HG03108 (cell line): ENCODE measurements around the gene SLC35F2.
"Not testable (repeated sequence)": the region's sequence is repeated elsewhere in the genome, so short reads cannot be mapped to it uniquely, and the experiment has no call there.

ENCODE experiments used
- ATAC-seq: cut with Tn5 transposase; IDR thresholded peaks from one replicate; pipeline ENCODE4 v1.9.1; 2021; ENCODE audit warnings: moderate library complexity; ENCODE audit not compliant: unreplicated experiment

Gene SLC35F2

DNA sequence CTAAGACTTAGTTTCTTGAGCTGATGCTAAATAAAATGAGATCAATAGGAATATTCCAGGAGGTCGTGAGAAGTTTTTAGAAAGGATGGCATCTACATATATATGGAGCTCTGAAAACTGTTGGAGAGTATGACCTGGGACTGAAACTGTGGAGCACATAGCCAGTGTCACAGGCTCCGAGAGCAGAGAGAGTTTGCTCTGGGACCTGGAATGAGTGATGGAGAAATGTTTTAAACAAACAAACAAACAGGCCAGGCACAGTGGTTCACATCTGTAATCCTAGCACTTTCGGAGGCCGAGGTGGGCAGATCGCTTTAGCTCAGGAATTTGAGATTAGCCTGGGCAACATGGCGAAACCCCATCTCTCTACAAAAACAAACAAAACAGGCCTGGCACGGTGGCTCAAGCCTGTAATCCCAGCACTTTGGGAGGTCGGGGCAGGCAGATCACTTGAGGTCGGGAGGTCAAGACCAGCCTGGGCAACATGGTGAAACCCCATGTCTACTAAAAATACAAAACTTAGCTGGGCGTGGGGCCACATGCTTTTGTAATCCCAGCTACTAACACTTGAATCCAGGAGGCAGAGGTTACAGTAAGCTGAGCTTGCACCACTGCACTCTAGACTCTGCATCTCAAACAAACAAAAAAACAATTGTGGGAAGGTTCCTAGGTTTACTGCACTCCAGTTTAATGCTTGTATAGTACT, 67.1 kb downstream of the SLC35F2 start:
- ATAC-seq = no peak

- ATAC-seq = no peak
Measured at GRCh38 chr11:107789767-107790166, 68.8 kb downstream of the SLC35F2 start.

DNA sequence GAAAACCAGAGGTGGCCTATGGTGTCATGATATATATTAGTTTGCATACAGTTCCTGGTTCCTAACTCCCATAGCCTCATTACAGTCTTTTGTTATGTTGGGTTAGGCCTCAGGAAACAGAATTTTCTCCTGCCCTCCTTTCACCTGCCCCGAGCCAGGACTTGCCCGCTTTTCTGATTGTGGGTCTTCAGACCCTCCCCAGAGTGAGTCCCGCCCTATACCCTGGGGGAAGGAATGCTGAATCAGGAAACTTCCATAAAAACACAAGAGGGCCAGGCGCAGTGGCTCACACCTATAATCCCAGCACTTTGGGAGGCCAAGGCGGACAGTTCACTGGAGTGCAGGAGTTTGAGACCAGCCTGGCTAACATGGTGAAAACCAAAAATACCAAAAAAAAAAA, 70.9 kb downstream of the SLC35F2 start:
- ATAC-seq = no peak

GRCh38 chr11:107785401-107785800, 73.2 kb downstream of the SLC35F2 start:
- no peak for ATAC-seq

- ATAC-seq = no peak
Measured at GRCh38 chr11:107783121-107783520, 75.5 kb downstream of the SLC35F2 start.

DNA sequence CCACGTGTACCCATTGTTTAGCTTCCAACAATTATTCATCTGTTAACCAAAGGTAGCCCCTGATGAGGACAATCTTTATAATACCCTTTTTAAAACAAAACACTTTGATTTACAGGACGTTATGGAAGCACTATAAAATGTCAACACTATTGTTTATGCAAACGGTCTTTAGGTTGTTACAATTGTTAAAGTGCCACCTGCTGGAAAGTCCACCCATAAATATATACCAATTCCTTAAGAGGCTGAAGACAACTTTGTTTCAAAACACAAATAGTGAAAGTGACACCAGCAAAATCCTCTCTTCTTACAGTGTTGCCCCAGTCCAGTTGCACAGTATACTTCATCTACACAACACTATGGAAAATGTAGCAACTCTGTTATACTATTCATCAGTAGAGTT, 77.8 kb downstream of the SLC35F2 start:
- ATAC-seq = no peak

DNA sequence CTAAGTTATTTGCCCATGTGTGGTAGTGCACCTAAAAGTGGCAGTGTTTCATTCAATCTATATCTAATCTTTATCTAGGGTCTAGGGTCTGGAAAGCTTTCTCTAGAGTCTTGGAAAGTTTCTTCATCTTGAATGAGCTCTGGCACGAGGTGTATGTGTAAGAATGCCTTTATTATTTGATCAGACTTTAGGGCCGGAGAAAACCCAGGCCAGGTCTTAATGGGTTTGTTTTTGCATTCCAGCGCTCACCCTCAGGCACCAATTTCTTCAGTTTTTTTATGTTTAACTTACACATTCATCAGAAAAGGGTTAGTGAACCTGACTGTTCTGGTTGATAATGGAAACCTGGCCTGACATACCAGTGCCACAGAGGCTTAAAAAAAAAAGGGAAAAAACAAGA, 78.5 kb downstream of the SLC35F2 start:
- no peak for ATAC-seq

GRCh38 chr11:107778839-107779517, 79.6 kb downstream of the SLC35F2 start:
- ATAC-seq = no peak

GRCh38 chr11:107777110-107777509, 81.5 kb downstream of the SLC35F2 start:
- ATAC-seq = no peak

GRCh38 chr11:107776062-107776461, 82.5 kb downstream of the SLC35F2 start:
- no peak for ATAC-seq

- ATAC-seq = no peak
Measured at GRCh38 chr11:107770551-107770951, 88.0 kb downstream of the SLC35F2 start.

DNA sequence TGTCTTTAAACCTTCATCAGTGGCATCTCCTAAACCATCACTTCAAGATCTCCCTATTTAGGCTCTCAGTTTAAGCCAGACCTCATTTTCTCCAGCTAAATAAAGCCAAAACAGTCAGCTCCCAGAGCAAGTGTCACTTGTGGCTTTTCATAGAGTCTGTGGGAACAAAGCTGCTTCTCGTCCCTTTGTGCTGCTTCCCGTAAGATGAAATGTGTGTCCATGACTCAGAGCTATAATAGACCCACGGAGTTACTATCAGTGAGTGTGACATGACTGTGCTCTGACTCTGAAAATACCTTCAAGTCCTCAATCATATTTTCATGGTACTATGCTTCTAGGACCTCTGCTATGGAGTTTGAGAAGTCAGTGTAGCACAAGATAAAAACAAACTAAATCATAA, 89.4 kb downstream of the SLC35F2 start:
- ATAC-seq = no peak

- not testable (repeated sequence) for ATAC-seq
Measured at GRCh38 chr11:107758719-107759355, 99.8 kb downstream of the SLC35F2 start.

GRCh38 chr11:107757661-107758060, 100.9 kb downstream of the SLC35F2 start:
- no peak for ATAC-seq

GRCh38 chr11:107756553-107756952, 102.0 kb downstream of the SLC35F2 start:
- no peak for ATAC-seq

DNA sequence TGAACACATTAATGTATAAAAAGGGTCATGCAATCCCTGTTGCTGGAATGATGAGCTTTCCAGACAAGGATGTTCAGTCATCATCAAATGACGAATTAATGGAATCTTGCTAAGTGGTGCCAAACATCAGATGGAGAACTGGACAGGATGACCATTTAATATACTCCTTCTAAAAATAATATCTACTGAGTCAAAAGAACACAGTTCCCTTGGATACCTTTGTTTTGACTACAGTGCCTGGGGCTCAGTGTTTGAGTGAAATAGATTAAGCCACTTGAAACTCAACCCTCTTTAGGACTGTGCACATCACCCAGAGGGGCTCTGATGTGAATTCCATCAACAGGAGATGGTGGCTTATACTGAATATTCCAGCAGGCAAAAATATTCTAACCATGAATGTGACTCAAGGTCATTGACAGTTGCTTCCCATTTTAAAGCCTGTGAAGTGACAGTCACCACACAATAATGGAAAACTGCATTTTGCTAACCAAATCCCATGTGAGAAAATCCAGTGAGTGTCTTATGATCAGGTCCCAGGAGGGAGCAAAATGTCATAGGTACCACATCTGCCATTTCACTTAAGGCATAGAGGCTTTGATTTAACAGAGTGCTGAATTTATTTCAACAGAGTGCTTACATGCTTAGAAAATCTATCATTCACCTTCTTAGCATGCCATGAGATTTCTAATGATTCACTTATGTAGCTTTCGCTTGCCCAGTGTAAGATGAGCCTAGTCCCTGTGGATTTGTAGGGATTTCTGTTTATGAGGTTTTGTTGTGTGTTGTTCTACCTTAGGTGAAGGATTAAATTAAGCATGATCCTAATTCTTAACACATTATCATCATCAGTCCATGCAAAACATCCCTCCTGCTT, 105.4 kb downstream of the SLC35F2 start:
- no peak for ATAC-seq

- no peak for ATAC-seq
Measured at GRCh38 chr11:107752508-107752907, 106.1 kb downstream of the SLC35F2 start.

DNA sequence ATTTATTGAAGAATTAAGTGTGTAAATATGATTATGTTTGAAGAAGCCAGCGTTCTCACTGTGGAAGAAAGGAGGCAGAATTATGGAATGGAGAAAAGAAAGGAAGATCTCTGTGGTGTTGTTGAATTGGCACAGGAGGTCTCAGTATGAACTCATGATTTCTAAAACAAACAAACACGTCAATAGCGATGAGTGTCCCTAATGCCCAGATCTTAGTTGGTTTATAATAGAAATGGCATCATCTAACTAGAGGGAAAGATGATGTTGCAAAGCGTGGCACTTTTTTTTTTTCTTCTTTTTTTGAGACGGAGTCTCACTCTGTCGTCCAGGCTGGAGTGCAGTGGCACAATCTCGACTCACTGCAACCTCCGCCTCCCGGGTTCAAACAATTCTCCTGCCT, 107.5 kb downstream of the SLC35F2 start:
- no peak for ATAC-seq

GRCh38 chr11:107750313-107750712, 108.3 kb downstream of the SLC35F2 start:
- ATAC-seq = no peak

DNA sequence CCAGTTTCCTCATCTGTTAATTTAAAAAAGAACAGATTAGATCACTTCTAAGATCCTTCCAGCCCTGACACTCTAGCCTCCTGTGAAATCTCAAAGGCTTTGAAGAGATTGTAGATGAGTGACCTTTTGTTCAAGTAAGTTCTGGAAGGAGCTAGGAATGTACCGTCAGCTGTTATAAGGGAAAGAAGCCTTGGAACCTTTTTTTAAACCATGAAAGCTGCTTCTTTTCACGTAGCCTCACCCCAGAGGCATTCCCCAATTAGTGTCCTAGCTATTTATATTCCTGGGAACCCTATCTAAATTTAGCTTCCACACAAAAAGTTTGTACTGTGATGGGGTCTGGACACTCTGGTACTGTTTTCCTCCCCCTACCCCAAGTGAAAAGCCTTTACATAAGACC, 111.0 kb downstream of the SLC35F2 start:
- no peak for ATAC-seq

DNA sequence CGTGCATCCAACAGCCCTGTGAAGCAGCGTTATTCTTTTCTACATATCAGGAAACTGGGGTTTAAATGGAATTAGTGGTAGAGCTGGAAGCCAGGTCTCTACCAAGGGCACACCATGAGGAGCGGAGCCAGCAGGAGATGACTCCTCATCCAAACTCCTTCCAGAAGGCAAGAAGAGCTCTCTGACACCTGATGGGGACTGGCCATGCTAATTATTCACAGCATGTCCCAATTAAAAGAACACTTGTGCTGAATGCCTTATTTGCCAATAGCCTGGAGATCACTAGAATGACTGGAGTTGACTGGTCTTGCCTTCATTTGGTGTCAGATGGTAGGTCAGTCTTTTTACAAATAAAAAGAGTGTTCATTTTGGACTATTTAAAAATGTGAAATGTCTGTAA, 113.9 kb downstream of the SLC35F2 start:
- ATAC-seq = no peak
